Stimulated activated CD8-positive, alpha-beta memory T cell treated with anti-CD3 and anti-CD28 coated beads, Interleukin-4, amount 100 ng/mL, for 4 hours (primary cell): ENCODE data around the gene CA10.

Experiments used
- DNase-seq, 2 donors: peaks; one replicate each; pipeline ENCODE4 v3.0.0-alpha.2; 2020; ENCODE audit warnings: low read depth in 2 of 2, low spot score in 1 of 2

CA10 gene

GRCh38 chr17:51652529-51652928 lies 506.0 kb downstream of the CA10 start:
- no peak for DNase-seq

GRCh38 chr17:51651513-51652298 lies 506.8 kb downstream of the CA10 start:
- DNase-seq, result no peak

GRCh38 chr17:51650772-51651171 lies 507.7 kb downstream of the CA10 start:
- DNase-seq, result no peak

GRCh38 chr17:51650202-51650601 lies 508.3 kb downstream of the CA10 start:
- DNase-seq, result no peak

GRCh38 chr17:51647826-51648225 lies 510.7 kb downstream of the CA10 start:
- DNase-seq, result no peak

- DNase-seq, result no peak
Measured at GRCh38 chr17:51647067-51647466, 511.4 kb downstream of the CA10 start.

- DNase-seq, result no peak
Measured at GRCh38 chr17:51646539-51646938, 512.0 kb downstream of the CA10 start.

- no peak for DNase-seq
Measured at GRCh38 chr17:51645056-51645455, 513.5 kb downstream of the CA10 start.

GRCh38 chr17:51643702-51644490 lies 514.6 kb downstream of the CA10 start:
- DNase-seq, result no peak

- no peak for DNase-seq
Measured at GRCh38 chr17:51642029-51642428, 516.5 kb downstream of the CA10 start.

GRCh38 chr17:51640108-51640622 lies 518.3 kb downstream of the CA10 start:
- no peak for DNase-seq

- no peak for DNase-seq
Measured at GRCh38 chr17:51638971-51639370, 519.5 kb downstream of the CA10 start.

- no peak for DNase-seq
Measured at GRCh38 chr17:51636291-51636690, 522.2 kb downstream of the CA10 start.

GRCh38 chr17:51630101-51630671 lies 528.3 kb downstream of the CA10 start:
- no peak for DNase-seq

- DNase-seq, result no peak
Measured at GRCh38 chr17:51629232-51629631, 529.3 kb downstream of the CA10 start.

GRCh38 chr17:51627779-51628178 lies 530.7 kb downstream of the CA10 start:
- DNase-seq, result no peak

GRCh38 chr17:51618476-51618875 lies 540.0 kb downstream of the CA10 start:
- no peak for DNase-seq

GRCh38 chr17:51617986-51618385 lies 540.5 kb downstream of the CA10 start:
- no peak for DNase-seq

- no peak for DNase-seq
Measured at GRCh38 chr17:51613255-51613654, 545.3 kb downstream of the CA10 start.

GRCh38 chr17:51612692-51613091 lies 545.8 kb downstream of the CA10 start:
- no peak for DNase-seq

GRCh38 chr17:51611585-51611984 lies 546.9 kb downstream of the CA10 start:
- no peak for DNase-seq

- DNase-seq, result no peak
Measured at GRCh38 chr17:51610834-51611233, 547.7 kb downstream of the CA10 start.
